ENCODE data around the gene MRLN. TPM values are rescaled to one million over a fixed set of nuclear protein-coding genes. Genes with fewer than 3 reads are reported as not detected.

MRLN gene
- total RNA-seq, 2 experiments from 2014 or later: not detected

- intact Hi-C loops (cut with micrococcal nuclease; ENCODE audit: unreplicated experiment): no loop called here
- Histone ChIP-seq H3K79me2 (ENCODE audit: insufficient read depth, low read depth, low read length) (no peaks in the 10 kb centered on the region), H3K36me3 (ENCODE audit: insufficient read depth, low read length) (no peaks in the 10 kb centered on the region), H3K27ac (ENCODE audit: low read depth, low read length, poor library complexity, severe bottlenecking) (no peak within 1 kb of the TSS), H4K20me1 (ENCODE audit: insufficient read depth, low read length) (no peaks in the 10 kb centered on the region), H3K9me2 (ENCODE audit: insufficient read depth, low read length) (no peaks in the 10 kb centered on the region), H3K4me1 (ENCODE audit: insufficient read depth, low read length, poor library complexity, severe bottlenecking) (no peaks in the 10 kb centered on the region), H3K4me2 (ENCODE audit: low read length) (no peak within 1 kb of the TSS), H3K9me3 (ENCODE audit: low read length) (no peaks in the 10 kb centered on the region), H2AFZ (ENCODE audit: low read length) (no peak within 1 kb of the TSS), H3K4me3 (ENCODE audit: low read depth, low read length, poor library complexity, severe bottlenecking) (no peak within 1 kb of the TSS)
- no TSS peak for BruUV-seq (replicated peaks)
- POLR2A ChIA-PET: no interaction called here
- no peak for TF ChIP-seq EZH2phosphoT487 (IDR thresholded peaks at IDR 0.05; ENCODE audit: borderline replicate concordance, low read depth, low read length)
- CTCF ChIA-PET (ENCODE audit: unreplicated experiment): no interaction called here
- no peak for DNase-seq (ENCODE audit: low spot score)
These were observed 43.7 kb downstream of the MRLN start, which contains the start of gene SLC16A9 for GRCh38 chr10:59709395-59710125. Gene SLC16A9 (minus strand): TSS chr10:59709850. CDS start chr10:59684291, 25,559 bp downstream.

- no TSS peak for BruUV-seq (replicated peaks)
- Histone ChIP-seq H3K79me2 (ENCODE audit: insufficient read depth, low read depth, low read length) (no peaks in the 10 kb centered on the region), H2AFZ (ENCODE audit: low read length) (no peak overlapping the region), H3K4me3 (ENCODE audit: low read depth, low read length, poor library complexity, severe bottlenecking) (no peak overlapping the region), H3K36me3 (ENCODE audit: insufficient read depth, low read length) (no peaks in the 10 kb centered on the region), H3K9me2 (ENCODE audit: insufficient read depth, low read length) (no peaks in the 10 kb centered on the region), H3K4me1 (ENCODE audit: insufficient read depth, low read length, poor library complexity, severe bottlenecking) (no peaks in the 10 kb centered on the region), H4K20me1 (ENCODE audit: insufficient read depth, low read length) (no peaks in the 10 kb centered on the region), H3K4me2 (ENCODE audit: low read length) (no peak overlapping the region), H3K9me3 (ENCODE audit: low read length) (no peaks in the 10 kb centered on the region), H3K27ac (ENCODE audit: low read depth, low read length, poor library complexity, severe bottlenecking) (no peak overlapping the region)
- CTCF ChIA-PET (ENCODE audit: unreplicated experiment): no interaction called here
- no peak for DNase-seq (ENCODE audit: low spot score)
- intact Hi-C loops (cut with micrococcal nuclease; ENCODE audit: unreplicated experiment): no loop called here
- no peak for TF ChIP-seq CTCF (conservative IDR thresholded peaks at IDR 0.05; ENCODE audit: low read length)
- TF ChIP-seq EZH2phosphoT487 (IDR thresholded peaks at IDR 0.05; ENCODE audit: borderline replicate concordance, low read depth, low read length): no peak
- POLR2A ChIA-PET: no interaction called here
These were observed 44.4 kb downstream of the MRLN start for GRCh38 chr10:59708816-59709394.

GRCh38 chr10:59706851-59707797 is 46.1 kb downstream of the MRLN start:
- Histone ChIP-seq H3K9me2 (ENCODE audit: insufficient read depth, low read length) (no peaks in the 10 kb centered on the region), H3K79me2 (ENCODE audit: insufficient read depth, low read depth, low read length) (no peaks in the 10 kb centered on the region), H3K4me2 (ENCODE audit: low read length) (no peak overlapping the region), H3K4me3 (ENCODE audit: low read depth, low read length, poor library complexity, severe bottlenecking) (no peak overlapping the region), H4K20me1 (ENCODE audit: insufficient read depth, low read length) (no peaks in the 10 kb centered on the region), H3K27ac (ENCODE audit: low read depth, low read length, poor library complexity, severe bottlenecking) (no peak overlapping the region), H2AFZ (ENCODE audit: low read length) (no peak overlapping the region), H3K9me3 (ENCODE audit: low read length) (no peaks in the 10 kb centered on the region), H3K4me1 (ENCODE audit: insufficient read depth, low read length, poor library complexity, severe bottlenecking) (no peaks in the 10 kb centered on the region), H3K36me3 (ENCODE audit: insufficient read depth, low read length) (no peaks in the 10 kb centered on the region)
- no peak for DNase-seq (ENCODE audit: low spot score)
- POLR2A ChIA-PET: interaction anchor here (0.5 to 0.7 kb wide), 3 partner anchors 13 to 468 kb away, joined by 3 to 4 read pairs (median 3); no protein-coding TSS in a partner anchor
- TF ChIP-seq EZH2phosphoT487 (IDR thresholded peaks at IDR 0.05; ENCODE audit: borderline replicate concordance, low read depth, low read length) (no peak), CTCF (conservative IDR thresholded peaks at IDR 0.05; ENCODE audit: low read length) (no peak)
- intact Hi-C loops (cut with micrococcal nuclease; ENCODE audit: unreplicated experiment): no loop called here
- no TSS peak for BruUV-seq (replicated peaks)
- CTCF ChIA-PET (ENCODE audit: unreplicated experiment): interaction anchor here (0.6 kb wide), 1 partner anchor 145 kb away, joined by 3 read pairs; no protein-coding TSS in a partner anchor

Measured in OCI-LY7 (cell line).